GM12891 (cell line): ENCODE measurements around the gene USP9Y.

Experiments
- DNase-seq: peaks from one replicate; pipeline ENCODE4 v3.0.0; 2011; ENCODE audit warnings: low spot score; ENCODE audit not compliant: insufficient read length
- FAIRE-seq: peaks from 2 replicates; lab custom pipeline; 2011; peaks lifted over from hg19 to GRCh38; lab: Jason Lieb, UNC
- PAX5 ChIP-seq: IDR thresholded peaks from 2 replicates; pipeline ENCODE4 v1.6.1; 2011; ENCODE audit warnings: low read length, moderate library complexity, mild to moderate bottlenecking; ENCODE audit not compliant: insufficient read depth, severe bottlenecking
- POLR2A ChIP-seq: IDR thresholded peaks from 2 replicates; pipeline ENCODE4 v1.6.1; 2011; ENCODE audit warnings: low read depth, low read length, control low read depth
- POLR2AphosphoS5 ChIP-seq: IDR thresholded peaks from 2 replicates; pipeline ENCODE4 v1.6.1; 2011; ENCODE audit warnings: low read depth, low read length, control low read depth
- POU2F2 ChIP-seq: IDR thresholded peaks from 2 replicates; pipeline ENCODE4 v1.6.1; 2011; ENCODE audit warnings: low read depth, mild to moderate bottlenecking, control low read depth, low read length, moderate library complexity
- SPI1 ChIP-seq: IDR thresholded peaks from 2 replicates; pipeline ENCODE4 v1.6.1; 2011; ENCODE audit warnings: low read depth, low read length, control low read depth
- TAF1 ChIP-seq: IDR thresholded peaks from 2 replicates; pipeline ENCODE4 v1.6.1; 2011; ENCODE audit warnings: low read depth, low read length, control low read depth

USP9Y gene

DNA sequence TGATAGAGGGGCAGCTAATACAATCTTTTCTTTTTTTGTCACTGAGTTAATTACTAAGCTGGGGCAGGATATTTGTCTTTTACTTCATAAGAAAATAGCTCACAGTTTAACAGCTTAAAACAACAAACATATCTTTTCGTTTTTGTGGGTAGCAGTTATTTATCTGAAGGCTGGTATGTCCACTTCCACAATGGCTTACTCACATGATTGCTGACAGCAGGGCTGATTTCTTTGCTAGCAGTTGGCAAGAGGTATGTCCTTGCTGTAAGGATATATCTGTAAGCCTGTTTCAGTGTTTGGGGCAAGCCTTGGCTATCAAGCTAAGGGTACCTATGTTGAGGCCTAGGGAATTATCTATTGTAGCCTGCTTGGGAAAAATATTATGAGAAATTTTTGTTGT lies 1.1 kb downstream of the USP9Y start:
- DNase-seq, result no peak
- no peak for FAIRE-seq
- TF ChIP-seq SPI1, result no peak
- no peak for TF ChIP-seq TAF1
- no peak for TF ChIP-seq POU2F2
- no peak for TF ChIP-seq POLR2AphosphoS5
- no peak for TF ChIP-seq PAX5
- TF ChIP-seq POLR2A, result no peak

DNA sequence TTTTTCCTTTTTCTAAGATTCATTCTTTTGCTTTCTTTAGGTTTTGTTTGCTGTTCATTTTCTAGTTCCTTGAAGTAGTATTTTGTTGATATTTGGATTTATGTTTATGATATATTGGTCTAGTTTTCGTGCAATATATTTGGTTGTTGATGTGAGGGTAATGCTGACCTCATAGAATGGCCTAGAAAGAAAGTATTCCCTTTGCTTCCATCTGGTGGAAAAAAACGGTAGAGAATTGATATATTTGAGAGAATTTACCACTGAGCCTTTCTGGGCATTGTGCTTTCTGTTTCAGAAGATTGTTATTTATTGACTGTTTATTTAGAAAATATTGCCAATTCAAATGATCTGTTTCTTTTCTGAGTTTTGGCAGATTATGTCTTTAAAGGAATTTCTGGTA lies 9.4 kb downstream of the USP9Y start:
- no peak for FAIRE-seq

DNA sequence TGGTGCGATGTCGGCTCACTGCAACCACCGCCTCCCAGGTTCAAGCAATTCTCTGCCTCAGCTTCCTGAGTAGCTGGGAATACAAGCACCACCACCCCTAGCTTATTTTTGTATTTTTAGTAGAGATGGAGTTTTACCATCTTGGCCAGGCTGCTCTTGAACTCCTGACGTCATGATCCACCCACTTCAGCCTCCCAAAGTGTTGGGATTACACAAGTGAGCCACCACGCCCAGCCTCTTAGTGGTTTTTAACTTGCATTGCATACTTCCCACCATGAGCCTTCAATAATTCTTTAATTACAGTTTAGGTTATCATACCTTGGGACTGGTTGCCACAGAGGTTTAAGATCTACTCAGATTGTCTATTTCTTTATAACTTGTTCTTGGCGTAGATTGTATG lies 14.3 kb downstream of the USP9Y start:
- TF ChIP-seq POLR2A, result no peak
- TF ChIP-seq PAX5, result no peak
- TF ChIP-seq POLR2AphosphoS5, result no peak
- no peak for TF ChIP-seq POU2F2
- no peak for TF ChIP-seq SPI1
- TF ChIP-seq TAF1, result no peak
- no peak for FAIRE-seq
- no peak for DNase-seq

More for the DNA sequence above, 9.4 kb downstream of the USP9Y start:
- DNase-seq, result no peak
- TF ChIP-seq POLR2A, result no peak
- TF ChIP-seq TAF1, result no peak
- TF ChIP-seq POLR2AphosphoS5, result no peak
- TF ChIP-seq POU2F2, result no peak
- no peak for TF ChIP-seq PAX5
- TF ChIP-seq SPI1, result no peak

DNA sequence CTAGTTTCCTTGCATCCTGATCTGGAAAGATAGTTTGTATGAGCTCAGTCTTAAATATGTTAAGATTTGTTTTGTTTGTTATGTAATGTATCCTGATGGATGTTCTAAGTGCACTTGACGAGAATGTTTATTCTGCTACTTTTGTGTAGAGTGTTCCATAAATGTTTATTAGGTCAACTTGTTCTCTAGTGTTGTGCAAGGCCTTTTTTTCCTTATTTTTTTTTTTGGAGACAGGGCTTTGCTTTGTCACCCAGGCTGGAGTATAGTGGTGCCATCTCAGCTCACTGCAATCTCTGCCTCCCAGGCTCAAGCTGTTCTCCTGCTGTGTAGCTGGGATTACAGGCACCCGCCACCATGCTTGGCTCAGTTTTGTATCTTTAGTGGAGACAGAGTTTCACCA lies 28.7 kb downstream of the USP9Y start:
- TF ChIP-seq PAX5 (no peak), SPI1 (no peak), TAF1 (no peak), POLR2AphosphoS5 (no peak), POU2F2 (no peak), POLR2A (no peak)
- FAIRE-seq (peak; percentile 63), DNase-seq (no peak)

DNA sequence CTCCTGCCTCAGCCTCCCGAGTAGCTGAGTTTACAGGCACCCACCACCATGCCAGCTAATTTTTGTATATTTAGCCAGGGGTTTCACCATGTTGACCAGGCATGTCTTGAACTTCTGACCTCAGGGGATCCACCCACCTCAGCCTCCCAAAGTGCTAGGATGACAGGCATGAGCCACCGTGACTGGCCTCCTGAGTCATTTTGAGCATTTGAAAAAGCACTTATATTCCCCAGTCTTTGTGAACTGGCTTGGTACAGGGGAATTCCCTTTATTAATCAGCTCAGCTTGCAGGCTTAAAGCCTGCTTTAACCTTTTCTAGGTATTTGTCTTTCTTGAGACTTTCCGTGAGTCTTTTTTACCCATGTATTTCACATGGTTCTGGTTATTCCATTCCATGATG lies 32.6 kb downstream of the USP9Y start:
- TF ChIP-seq POU2F2, result 0 out of 2 replicates have a peak, but pooled peaks have one; percentile 27
- no peak for TF ChIP-seq TAF1
- no peak for TF ChIP-seq POLR2AphosphoS5
- no peak for TF ChIP-seq PAX5
- no peak for TF ChIP-seq SPI1
- no peak for TF ChIP-seq POLR2A
- FAIRE-seq, result peak; percentile 41
- DNase-seq, result no peak

DNA sequence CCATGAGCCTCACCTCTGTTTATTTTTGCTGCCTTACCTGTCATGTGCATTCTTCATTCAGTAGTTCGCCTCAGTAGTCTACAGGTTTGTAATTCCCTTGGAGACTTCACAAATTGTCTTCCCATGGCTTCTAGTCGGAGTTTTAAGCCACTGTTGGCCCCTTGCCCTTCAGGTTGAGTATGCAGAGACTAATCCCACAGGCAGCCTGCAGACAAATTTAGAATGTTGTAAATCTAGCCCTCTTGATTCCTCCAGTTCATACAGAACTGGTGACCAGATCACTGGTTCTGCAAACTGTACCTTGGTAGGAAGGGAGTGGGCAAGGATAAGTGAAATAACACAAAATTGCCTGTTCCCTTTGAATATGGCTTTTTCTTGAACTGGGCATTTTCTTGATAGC lies 33.0 kb downstream of the USP9Y start:
- no peak for DNase-seq
- no peak for FAIRE-seq
- TF ChIP-seq TAF1, result no peak
- no peak for TF ChIP-seq POU2F2
- no peak for TF ChIP-seq SPI1
- no peak for TF ChIP-seq POLR2A
- TF ChIP-seq POLR2AphosphoS5, result no peak
- TF ChIP-seq PAX5, result no peak

DNA sequence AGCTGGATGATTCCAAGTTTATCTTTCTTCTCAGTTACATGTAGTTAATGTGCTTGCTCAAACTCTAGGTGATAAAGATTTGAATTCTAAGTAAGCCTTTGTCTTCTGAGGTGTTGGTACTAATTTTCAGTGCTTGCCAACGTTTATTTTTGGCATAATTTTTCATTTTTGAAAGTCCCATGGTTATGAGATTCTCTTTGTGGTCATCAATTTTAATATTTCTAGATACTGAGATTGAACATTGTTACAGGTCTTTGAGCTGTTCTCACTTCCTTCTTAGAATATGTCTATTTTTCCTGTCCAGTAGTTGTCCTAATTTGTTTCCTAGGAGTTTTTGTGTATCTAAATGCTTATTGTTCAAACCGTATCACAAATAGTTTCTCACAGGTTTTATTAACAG lies 40.4 kb downstream of the USP9Y start:
- DNase-seq (no peak), FAIRE-seq (no peak)
- TF ChIP-seq PAX5, result no peak
- TF ChIP-seq TAF1, result no peak
- TF ChIP-seq POU2F2, result no peak
- no peak; the same call in 1 of the 2 replicates for TF ChIP-seq SPI1
- TF ChIP-seq POLR2AphosphoS5, result no peak
- TF ChIP-seq POLR2A, result no peak

DNA sequence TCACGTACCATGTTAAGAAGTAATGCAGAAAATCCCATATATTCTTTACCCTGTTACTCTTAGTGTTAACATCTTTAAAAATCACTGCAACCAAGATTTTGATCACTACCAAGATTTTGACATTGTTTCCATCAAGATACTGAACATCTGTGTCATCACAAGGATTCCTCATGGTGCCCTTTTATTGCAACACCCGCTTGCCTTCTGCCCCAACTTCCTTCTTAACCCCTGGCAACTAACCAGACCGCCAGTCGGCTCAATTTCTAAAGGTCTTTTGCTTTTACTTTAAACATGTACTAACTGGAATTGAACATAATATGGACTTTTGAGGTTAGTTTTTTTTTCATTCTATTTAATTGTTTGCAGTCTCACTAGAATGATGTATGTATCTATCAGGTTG lies 41.7 kb downstream of the USP9Y start:
- TF ChIP-seq TAF1 (no peak), POU2F2 (no peak), POLR2A (no peak), PAX5 (no peak), SPI1 (no peak), POLR2AphosphoS5 (no peak)
- no peak for FAIRE-seq
- no peak for DNase-seq

DNA sequence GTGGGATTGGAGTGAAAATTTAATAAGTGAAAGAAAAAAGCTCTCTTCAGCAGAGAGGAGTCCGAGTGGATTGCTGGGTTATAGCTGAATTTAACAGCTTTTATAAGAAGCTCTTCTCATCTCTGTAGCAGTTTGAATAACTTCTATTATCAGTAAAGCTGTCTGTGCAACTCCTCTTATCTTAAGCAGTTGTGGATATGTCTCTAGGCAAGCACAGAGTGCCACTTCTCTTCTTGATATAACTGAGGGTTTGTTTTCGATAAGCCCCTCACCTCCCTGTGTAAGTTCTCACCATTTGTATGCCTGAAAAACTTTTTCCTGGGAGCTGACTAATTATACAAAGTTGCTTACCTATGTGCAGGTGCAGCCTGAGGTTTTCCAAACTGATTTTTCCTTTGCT lies 43.1 kb downstream of the USP9Y start:
- DNase-seq (no peak), FAIRE-seq (no peak)
- TF ChIP-seq POLR2AphosphoS5 (no peak), PAX5 (no peak), TAF1 (no peak), SPI1 (no peak), POLR2A (no peak), POU2F2 (no peak)

DNA sequence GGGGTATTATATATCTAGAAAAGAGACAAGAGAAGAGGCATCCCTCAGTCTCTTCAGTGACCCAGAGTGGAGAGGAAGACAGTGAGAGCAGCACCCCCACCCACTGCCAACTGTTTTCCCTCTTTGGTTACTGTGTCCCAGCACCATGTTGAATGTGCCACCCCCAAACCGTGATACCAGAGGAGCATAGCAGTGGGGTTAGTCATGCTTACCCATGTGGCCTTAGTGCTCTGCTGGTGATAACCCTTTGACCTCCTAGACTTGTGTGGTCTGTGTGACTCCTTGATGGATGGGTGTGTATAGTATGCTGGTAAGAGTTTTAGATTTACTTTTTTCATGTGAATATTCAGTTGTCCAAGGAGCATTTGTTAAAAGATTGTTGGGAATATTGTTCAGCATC lies 48.3 kb downstream of the USP9Y start:
- TF ChIP-seq POLR2AphosphoS5 (no peak), TAF1 (no peak)
- DNase-seq (no peak), FAIRE-seq (no peak)
